Progenitor cell of endocrine pancreas (in vitro differentiated cells): Measurements from ENCODE around the gene SMIM22. TPM values are rescaled to one million over a fixed set of nuclear protein-coding genes. Genes with fewer than 3 reads are reported as not detected.

Experiments used
- DNase-seq: peaks from one replicate; pipeline ENCODE4 v3.0.0; 2021; ENCODE audit warnings: low spot score; ENCODE audit not compliant: unreplicated experiment
- H3K27ac Mint-ChIP-seq: 2 replicates; pipeline ENCODE4 v1.8.0; 2021; ENCODE audit warnings: mild to moderate bottlenecking, moderate library complexity, mixed read lengths
- H3K27me3 Mint-ChIP-seq: 2 replicates; pipeline ENCODE4 v1.8.0; 2021; ENCODE audit warnings: mixed read lengths
- H3K36me3 Mint-ChIP-seq: 2 replicates; pipeline ENCODE4 v1.8.0; 2022; ENCODE audit warnings: mixed read lengths; ENCODE audit not compliant: insufficient read depth
- H3K4me1 Mint-ChIP-seq: 2 replicates; pipeline ENCODE4 v1.8.0; 2021; ENCODE audit warnings: low read depth, mixed read lengths
- H3K4me3 Mint-ChIP-seq: 2 replicates; pipeline ENCODE4 v1.8.0; 2021; ENCODE audit warnings: low read depth, mild to moderate bottlenecking, moderate library complexity, mixed read lengths
- H3K9me3 Mint-ChIP-seq: 2 replicates; pipeline ENCODE4 v1.8.0; 2021; ENCODE audit warnings: low read depth, mixed read lengths
- total RNA-seq: library from RNA; stranded (reverse); gene quantifications from 2 replicates; pipeline ENCODE4 v1.2.1, GENCODE V29; 2021
- TF ChIP-seq, protein P1 (sequence below): fragments of 200-600 bp; sonication (generic); IDR thresholded peaks from one replicate; pipeline ENCODE4 v1.5.0; 2021; ENCODE audit warnings: antibody characterized with exemption, mild to moderate bottlenecking; ENCODE audit not compliant: unreplicated experiment

Gene SMIM22
- total RNA-seq, 1 donor from 2014 or later: not detected

DNA sequence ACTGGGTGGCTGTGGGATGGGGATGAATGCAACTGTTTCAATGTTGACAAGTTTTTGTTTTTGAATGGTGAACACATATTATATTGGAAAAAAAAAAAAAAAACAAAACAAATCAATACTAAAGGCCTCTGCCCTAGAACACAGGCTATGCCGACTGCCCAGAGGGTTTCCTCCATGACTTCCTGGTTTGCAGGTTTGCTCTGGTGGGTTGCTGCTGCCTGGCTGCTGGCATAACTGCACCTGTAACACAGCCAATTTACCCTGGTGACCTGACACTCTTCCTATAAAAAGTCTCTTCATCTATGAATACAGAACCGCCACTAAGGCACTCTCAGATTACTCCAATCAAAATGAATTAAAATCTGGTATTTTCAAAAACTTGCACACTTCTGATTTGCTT lies 41.6 kb downstream of the SMIM22 start:
- no peak overlapping the region for H3K4me3 Mint-ChIP-seq
- peak overlapping the region; percentile 76 for H3K27ac Mint-ChIP-seq
- no peaks in the 10 kb centered on the region for H3K9me3 Mint-ChIP-seq
- H3K4me1 Mint-ChIP-seq: no peaks in the 10 kb centered on the region
- TF ChIP-seq, protein P1, sequence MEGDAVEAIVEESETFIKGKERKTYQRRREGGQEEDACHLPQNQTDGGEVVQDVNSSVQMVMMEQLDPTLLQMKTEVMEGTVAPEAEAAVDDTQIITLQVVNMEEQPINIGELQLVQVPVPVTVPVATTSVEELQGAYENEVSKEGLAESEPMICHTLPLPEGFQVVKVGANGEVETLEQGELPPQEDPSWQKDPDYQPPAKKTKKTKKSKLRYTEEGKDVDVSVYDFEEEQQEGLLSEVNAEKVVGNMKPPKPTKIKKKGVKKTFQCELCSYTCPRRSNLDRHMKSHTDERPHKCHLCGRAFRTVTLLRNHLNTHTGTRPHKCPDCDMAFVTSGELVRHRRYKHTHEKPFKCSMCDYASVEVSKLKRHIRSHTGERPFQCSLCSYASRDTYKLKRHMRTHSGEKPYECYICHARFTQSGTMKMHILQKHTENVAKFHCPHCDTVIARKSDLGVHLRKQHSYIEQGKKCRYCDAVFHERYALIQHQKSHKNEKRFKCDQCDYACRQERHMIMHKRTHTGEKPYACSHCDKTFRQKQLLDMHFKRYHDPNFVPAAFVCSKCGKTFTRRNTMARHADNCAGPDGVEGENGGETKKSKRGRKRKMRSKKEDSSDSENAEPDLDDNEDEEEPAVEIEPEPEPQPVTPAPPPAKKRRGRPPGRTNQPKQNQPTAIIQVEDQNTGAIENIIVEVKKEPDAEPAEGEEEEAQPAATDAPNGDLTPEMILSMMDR: no peak
- DNase-seq: no peak
- no peaks in the 10 kb centered on the region for H3K27me3 Mint-ChIP-seq
- H3K36me3 Mint-ChIP-seq: peaks cover 19% of the 10 kb centered on the region

DNA sequence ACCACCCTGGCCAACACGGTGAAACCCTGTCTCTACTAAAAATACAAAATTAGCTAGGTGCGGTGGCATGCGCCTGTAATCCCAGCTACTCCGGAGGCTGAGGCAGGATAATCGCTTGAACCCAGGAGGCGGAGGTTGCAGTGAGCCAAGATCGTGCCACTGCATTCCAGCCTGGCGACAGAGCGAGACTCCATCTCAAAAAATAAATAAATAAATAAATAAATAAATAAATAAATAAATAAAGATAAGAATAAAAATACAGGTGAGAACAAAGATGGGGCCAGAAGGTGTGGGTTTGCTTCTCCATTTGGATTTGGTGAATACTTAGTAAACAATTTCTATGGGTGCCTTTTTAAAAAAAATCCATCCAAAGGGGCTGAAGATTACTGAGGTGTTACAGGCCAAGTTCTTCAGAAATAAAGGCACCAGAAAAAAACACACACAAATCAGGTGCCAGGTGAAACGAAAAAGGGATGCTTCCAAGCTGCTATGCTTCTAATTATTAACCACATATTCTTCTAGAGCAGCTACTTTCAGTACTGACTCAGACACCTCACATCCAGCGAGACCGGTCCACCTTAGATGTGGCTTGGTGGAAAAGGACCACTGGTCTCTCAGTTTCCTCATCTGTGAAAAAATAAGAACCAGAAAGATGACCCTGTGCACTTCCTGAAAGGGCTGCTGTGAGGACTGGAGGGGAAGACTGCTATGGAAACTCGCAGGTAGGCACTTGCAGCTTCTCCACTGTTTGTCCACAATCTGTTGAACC lies 42.7 kb downstream of the SMIM22 start:
- Mint-ChIP-seq H3K27me3 (no peaks in the 10 kb centered on the region), H3K27ac (no peak overlapping the region), H3K9me3 (no peaks in the 10 kb centered on the region), H3K36me3 (peaks cover 13% of the 10 kb centered on the region), H3K4me3 (no peak overlapping the region), H3K4me1 (no peaks in the 10 kb centered on the region)
- no peak for DNase-seq
- TF ChIP-seq, protein P1: no peak

GRCh38 chr16:4839942-4840341 lies 44.8 kb downstream of the SMIM22 start:
- TF ChIP-seq, protein P1: no peak
- Mint-ChIP-seq H3K27me3 (no peaks in the 10 kb centered on the region), H3K9me3 (no peaks in the 10 kb centered on the region), H3K4me1 (no peaks in the 10 kb centered on the region), H3K36me3 (peaks cover 20% of the 10 kb centered on the region), H3K4me3 (no peak overlapping the region), H3K27ac (no peak overlapping the region)
- DNase-seq: no peak

- no peaks in the 10 kb centered on the region for H3K27me3 Mint-ChIP-seq
- TF ChIP-seq, protein P1: no peak
- no peaks in the 10 kb centered on the region for H3K9me3 Mint-ChIP-seq
- peaks cover 20% of the 10 kb centered on the region for H3K36me3 Mint-ChIP-seq
- peaks cover 7% of the 10 kb centered on the region for H3K4me1 Mint-ChIP-seq
- DNase-seq: no peak
- H3K4me3 Mint-ChIP-seq: no peak overlapping the region
- no peak overlapping the region for H3K27ac Mint-ChIP-seq
Observed at GRCh38 chr16:4840984-4841383, 45.8 kb downstream of the SMIM22 start.

Other genes with a start within 250 kb of the SMIM22 start
- 1.2 and 1.7 TPM in 2 replicates for gene C16orf96, start 239.0 kb upstream of the SMIM22 start, total RNA-seq
- gene UBALD1, start 180.5 kb upstream of the SMIM22 start, total RNA-seq: 39.0 and 39.4 TPM in 2 replicates
- gene MGRN1, start 170.5 kb upstream of the SMIM22 start, total RNA-seq: 104 and 105 TPM in 2 replicates
- gene NUDT16L1, start 101.8 kb upstream of the SMIM22 start, total RNA-seq: 39.4 and 41.8 TPM in 2 replicates
- 45.0 and 45.3 TPM in 2 replicates for gene ANKS3, start 61.1 kb upstream of the SMIM22 start, total RNA-seq
- 1.1 TPM in 2 replicates for gene DNAAF8, start 60.8 kb upstream of the SMIM22 start, total RNA-seq
- 23.5 and 23.9 TPM in 2 replicates for gene ZNF500, start 28.2 kb upstream of the SMIM22 start, total RNA-seq
- 0.78 TPM in 1 of 2 replicates, not detected in the other for gene SEPTIN12, start 7.0 kb upstream of the SMIM22 start, total RNA-seq
- gene ROGDI, start 7.3 kb downstream of the SMIM22 start, total RNA-seq: 43.6 and 44.1 TPM in 2 replicates
- 129 and 132 TPM in 2 replicates for gene GLYR1, start 51.9 kb downstream of the SMIM22 start, total RNA-seq
- gene UBN1, start 52.1 kb downstream of the SMIM22 start, total RNA-seq: 41.9 and 42.1 TPM in 2 replicates
- 62.7 and 64.1 TPM in 2 replicates for gene PPL, start 141.8 kb downstream of the SMIM22 start, total RNA-seq
- 1.8 and 2.1 TPM in 2 replicates for gene SEC14L5, start 163.0 kb downstream of the SMIM22 start, total RNA-seq
- 28.4 and 29.2 TPM in 2 replicates for gene NAGPA, start 238.6 kb downstream of the SMIM22 start, total RNA-seq